ENCODE data around the gene KIF4A.

- TF ChIP-seq POLR2AphosphoS5 (IDR thresholded peaks at IDR 0.05), result no peak
- TF ChIP-seq CTCF (IDR thresholded peaks at IDR 0.05 in 8 of 11, conservative IDR thresholded peaks at IDR 0.05 in 3 of 11), result no peak
- TF ChIP-seq POLR2A (IDR thresholded peaks at IDR 0.05), result no peak
These were observed 149.1 kb downstream of the KIF4A start for GRCh38 chrX:70439016-70439415.
